Esophagus muscularis mucosa (tissue), 4 donors: ENCODE data around the gene FREM1. TPM values are rescaled to one million over a fixed set of nuclear protein-coding genes. Genes with fewer than 3 reads are reported as not detected.

Experiments used
- DNase-seq: peaks from one replicate; pipeline ENCODE4 v3.0.0-alpha.2; 2017; ENCODE audit errors: extremely low spot score
- H3K27ac ChIP-seq, 4 donors: fragments of 200-600 bp; sonication (generic); replicated peaks in 1 of 4; 1 replicate in 3 of 4; 2 replicates in 1 of 4; pipeline ENCODE4 v1.5.1; 2016 to 2019; ENCODE audit warnings: mild to moderate bottlenecking in 1 of 4
- H3K27me3 ChIP-seq, 4 donors: fragments of 200-600 bp; sonication (generic); one replicate each; pipeline versions ENCODE4 v1.5.1 to v1.6.0; 2016 to 2019
- H3K36me3 ChIP-seq, 4 donors: fragments of 200-600 bp; sonication (generic); one replicate each; pipeline ENCODE4 v1.5.1; 2016 to 2019
- H3K4me1 ChIP-seq, 4 donors: fragments of 200-600 bp; sonication (generic); one replicate each; pipeline ENCODE4 v1.5.1; 2016 to 2019
- H3K4me3 ChIP-seq, 4 donors: fragments of 200-600 bp; sonication (generic); 1 replicate in 2 of 4; 2 replicates in 2 of 4; pipeline ENCODE4 v1.5.1; 2016 to 2019; ENCODE audit warnings: mild to moderate bottlenecking in 4 of 4, moderate library complexity in 1 of 4
- H3K9me3 ChIP-seq, 4 donors: fragments of 200-600 bp; sonication (generic); 1 replicate in 3 of 4; 2 replicates in 1 of 4; pipeline ENCODE4 v1.5.1; 2016 to 2019
- CTCF ChIP-seq, 3 experiments: fragments of 200-600 bp in 2 of 3; fragments of 450-650 bp in 1 of 3; sonication (generic) in 2 of 3; IDR thresholded peaks; one replicate each; pipeline ENCODE4 v1.5.1; 2017 to 2019; ENCODE audit warnings: antibody characterized with exemption in 3 of 3, mild to moderate bottlenecking in 2 of 3, moderate library complexity in 1 of 3
- EP300 ChIP-seq: sonication (generic); formaldehyde crosslinking; IDR thresholded peaks from one replicate; pipeline ENCODE4 v1.6.1; 2017; ENCODE audit warnings: antibody characterized with exemption
- POLR2A ChIP-seq: fragments of 450-650 bp; IDR thresholded peaks from one replicate; pipeline ENCODE4 v1.6.1; 2017; ENCODE audit warnings: antibody characterized with exemption, moderate library complexity, mild to moderate bottlenecking, low read depth
- POLR2AphosphoS5 ChIP-seq, 2 donors: sonication (generic); formaldehyde crosslinking; IDR thresholded peaks; one replicate each; pipeline ENCODE4 v1.6.1; 2017; ENCODE audit warnings: antibody characterized with exemption in 2 of 2
- WGBS: methylation state at CpG from one replicate; pipeline ENCODE4 v1.1.5; 2018; 5-methylcytosine and 5-hydroxymethylcytosine counted together
- intact Hi-C: fragments of 100-400 bp; cut with DNase I; formaldehyde crosslinking; loops from one replicate; pipeline ENCODE4 v1.15.1; 2023
- total RNA-seq, 4 donors: library from RNA; depleted of rRNA; stranded (reverse); fragments of >200 nt; gene quantifications; one replicate each; pipeline versions ENCODE4 v1.1.0 to v1.2.1, GENCODE V29; 2016

Gene FREM1
- total RNA-seq, 4 donors from 2014 or later: 0.58 to 3.5 (median 1.9) TPM

- TF ChIP-seq POLR2AphosphoS5 (IDR thresholded peaks at IDR 0.05) (no peak), CTCF (IDR thresholded peaks at IDR 0.05) (no peak), POLR2A (no peak), EP300 (no peak)
Measured at GRCh38 chr9:14783358-14783757, 126.9 kb downstream of the FREM1 start.

GRCh38 chr9:14782286-14783051 lies 127.8 kb downstream of the FREM1 start:
- H3K4me3 ChIP-seq: no peak overlapping the region

More at GRCh38 chr9:14783358-14783757, 126.9 kb downstream of the FREM1 start:
- H3K36me3 ChIP-seq: no peaks in the 10 kb centered on the region
- no peak for DNase-seq
- H3K27me3 ChIP-seq: no peaks in the 10 kb centered on the region
- intact Hi-C loops: no loop called here
- 98% methylated on average over 4 of the region's 4 CpGs for WGBS
- no peaks in the 10 kb centered on the region for H3K9me3 ChIP-seq
- H3K4me3 ChIP-seq: no peak overlapping the region
- H3K27ac ChIP-seq: no peak overlapping the region
- no peaks in the 10 kb centered on the region for H3K4me1 ChIP-seq

GRCh38 chr9:14780693-14781092 lies 129.5 kb downstream of the FREM1 start:
- H3K27ac ChIP-seq: no peak overlapping the region
- DNase-seq: no peak
- H3K4me1 ChIP-seq: no peaks in the 10 kb centered on the region
- no peak overlapping the region for H3K4me3 ChIP-seq
- H3K36me3 ChIP-seq: no peaks in the 10 kb centered on the region
- 92% methylated on average over 4 of the region's 4 CpGs for WGBS
- no peaks in the 10 kb centered on the region for H3K27me3 ChIP-seq
- H3K9me3 ChIP-seq: no peaks in the 10 kb centered on the region
- TF ChIP-seq CTCF (IDR thresholded peaks at IDR 0.05): no peak
- TF ChIP-seq EP300: no peak
- no peak for TF ChIP-seq POLR2AphosphoS5 (IDR thresholded peaks at IDR 0.05)
- TF ChIP-seq POLR2A: no peak
- intact Hi-C loops: no loop called here

More at GRCh38 chr9:14782286-14783051, 127.8 kb downstream of the FREM1 start:
- intact Hi-C loops: no loop called here
- Histone ChIP-seq H3K27ac (no peak overlapping the region), H3K9me3 (no peaks in the 10 kb centered on the region), H3K4me1 (no peaks in the 10 kb centered on the region), H3K36me3 (no peaks in the 10 kb centered on the region), H3K27me3 (no peaks in the 10 kb centered on the region)
- WGBS: 90% methylated on average over 8 of the region's 8 CpGs
- no peak for TF ChIP-seq POLR2A
- no peak for TF ChIP-seq POLR2AphosphoS5 (IDR thresholded peaks at IDR 0.05)
- no peak for TF ChIP-seq EP300
- TF ChIP-seq CTCF (IDR thresholded peaks at IDR 0.05): no peak
- no peak for DNase-seq

- Histone ChIP-seq H3K4me1 (no peaks in the 10 kb centered on the region), H3K36me3 (no peaks in the 10 kb centered on the region), H3K4me3 (no peak overlapping the region), H3K9me3 (no peaks in the 10 kb centered on the region), H3K27ac (no peak overlapping the region), H3K27me3 (no peaks in the 10 kb centered on the region)
- 76% methylated on average over 5 of the region's 5 CpGs for WGBS
- intact Hi-C loops: no loop called here
- no peak for DNase-seq
- TF ChIP-seq POLR2AphosphoS5 (IDR thresholded peaks at IDR 0.05): no peak
- TF ChIP-seq EP300: no peak
- no peak for TF ChIP-seq CTCF (IDR thresholded peaks at IDR 0.05)
- TF ChIP-seq POLR2A: no peak
Measured at GRCh38 chr9:14780251-14780650, 130.0 kb downstream of the FREM1 start.

GRCh38 chr9:14779566-14780022 lies 130.6 kb downstream of the FREM1 start:
- H3K27ac ChIP-seq: no peak overlapping the region
- no peak overlapping the region for H3K4me3 ChIP-seq
- no peaks in the 10 kb centered on the region for H3K27me3 ChIP-seq
- intact Hi-C loops: no loop called here
- WGBS: 90% methylated on average over 11 of the region's 11 CpGs
- no peaks in the 10 kb centered on the region for H3K36me3 ChIP-seq
- no peak for DNase-seq
- no peak for TF ChIP-seq POLR2A
- TF ChIP-seq POLR2AphosphoS5 (IDR thresholded peaks at IDR 0.05): no peak
- H3K9me3 ChIP-seq: no peaks in the 10 kb centered on the region
- H3K4me1 ChIP-seq: no peaks in the 10 kb centered on the region
